ELF-1 (cell line): Measurements from ENCODE around the gene CISTR.
"Not testable (repeated sequence)": the region's sequence is repeated elsewhere in the genome, so short reads cannot be mapped to it uniquely, and the experiment has no call there.

Source experiments
- DNase-seq: peaks from one replicate; pipeline ENCODE4 v3.0.0-alpha.2; 2016; ENCODE audit warnings: low read depth, low spot score

Gene CISTR

DNA sequence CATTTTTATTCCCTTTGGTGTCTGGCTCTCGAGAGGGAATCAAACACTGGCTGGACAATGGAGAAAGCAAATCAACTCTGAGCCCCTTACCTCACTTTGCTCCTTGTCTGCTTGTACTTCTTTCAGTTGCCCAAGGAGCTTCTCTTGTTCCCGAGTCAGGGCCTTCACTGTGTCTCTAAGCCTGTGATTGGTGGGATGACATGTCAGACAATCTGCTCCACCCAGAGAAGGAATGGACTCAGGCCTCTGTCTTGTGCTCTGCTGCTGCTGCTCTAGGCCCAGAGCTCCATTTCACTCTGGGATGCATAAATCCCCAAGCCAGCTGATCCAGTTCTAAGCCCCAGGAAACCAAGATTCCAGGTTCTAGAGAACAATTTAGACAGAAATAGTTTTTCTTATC, 32.1 kb downstream of the CISTR start:
- DNase-seq: peak; percentile 41

DNA sequence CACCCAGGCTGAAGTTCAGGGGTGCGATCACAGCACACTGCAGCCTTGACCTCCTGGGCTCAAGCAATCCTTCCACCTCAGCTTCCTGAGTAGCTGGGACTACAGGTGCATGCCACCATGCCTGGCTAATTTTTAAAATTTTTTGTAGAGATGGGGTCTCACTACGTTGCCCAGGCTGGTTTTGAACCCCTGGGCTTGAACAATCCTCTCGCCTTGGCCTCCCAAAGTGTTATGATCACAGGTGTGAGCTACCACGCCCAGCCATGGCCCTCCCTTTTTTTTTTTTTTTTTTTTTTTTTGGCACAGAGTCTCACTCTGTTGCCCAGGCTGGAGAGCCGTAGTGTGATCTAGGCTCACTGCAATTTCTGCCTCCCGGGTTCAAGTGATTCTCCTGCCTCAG, 33.2 kb downstream of the CISTR start:
- not testable (repeated sequence) for DNase-seq

DNA sequence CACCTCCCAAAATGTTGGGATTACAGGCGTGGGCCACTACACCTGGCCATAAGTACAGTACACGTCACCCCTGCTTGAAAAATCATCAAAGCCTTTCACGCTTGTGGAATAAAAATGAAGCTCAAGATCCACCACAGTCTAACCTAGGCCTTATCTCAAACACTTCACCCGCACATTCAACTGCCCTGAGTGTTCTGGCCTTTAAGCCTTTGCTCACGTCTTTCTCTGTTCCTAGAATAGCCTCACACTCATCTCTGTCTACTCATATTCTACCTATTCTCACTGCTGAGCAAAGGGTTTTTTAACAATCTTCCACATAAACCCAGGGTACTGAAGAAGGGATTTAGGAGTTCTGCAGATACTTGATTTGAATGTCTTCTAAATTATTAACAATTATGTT, 34.5 kb downstream of the CISTR start:
- no peak for DNase-seq

DNA sequence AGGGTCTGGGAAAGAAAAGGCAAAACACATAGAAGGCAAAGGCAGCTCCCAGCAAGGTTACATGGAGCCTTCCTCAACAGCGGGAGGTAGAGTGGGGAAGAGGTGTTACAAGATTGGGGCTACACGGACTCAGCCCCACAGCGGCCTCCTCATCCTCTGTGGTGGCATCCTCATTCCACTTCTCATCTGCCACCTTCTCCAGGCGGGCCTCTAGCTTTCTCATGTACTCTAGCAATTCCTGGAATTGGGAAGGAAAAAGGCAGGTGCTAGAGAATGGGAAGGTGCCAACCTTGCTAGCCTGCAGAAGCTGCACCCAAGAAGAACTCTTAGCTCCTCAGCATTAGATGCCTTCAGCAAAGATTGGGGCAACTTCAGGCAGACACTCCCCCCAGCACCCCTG, 37.8 kb downstream of the CISTR start:
- no peak for DNase-seq

DNA sequence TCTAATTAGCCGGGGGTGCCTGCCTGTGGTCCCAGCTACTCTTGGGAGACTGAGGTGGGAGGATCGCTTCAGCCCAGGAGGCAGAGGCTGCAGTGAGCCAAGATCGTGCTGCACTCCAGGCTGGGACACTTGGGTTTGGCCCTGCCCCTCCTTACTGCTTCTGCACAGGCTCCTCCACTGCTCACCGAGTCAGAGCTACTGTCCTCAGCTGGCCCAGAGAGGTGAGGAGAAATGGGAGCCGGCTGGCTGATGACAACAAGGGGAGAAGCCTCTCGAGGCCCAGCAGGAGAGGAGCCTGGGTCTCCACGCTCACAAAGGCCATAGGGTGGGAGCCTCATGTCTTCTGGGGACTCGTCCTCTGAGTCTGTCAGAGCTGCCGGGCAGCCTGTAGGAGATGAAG, 38.3 kb downstream of the CISTR start:
- no peak for DNase-seq

DNA sequence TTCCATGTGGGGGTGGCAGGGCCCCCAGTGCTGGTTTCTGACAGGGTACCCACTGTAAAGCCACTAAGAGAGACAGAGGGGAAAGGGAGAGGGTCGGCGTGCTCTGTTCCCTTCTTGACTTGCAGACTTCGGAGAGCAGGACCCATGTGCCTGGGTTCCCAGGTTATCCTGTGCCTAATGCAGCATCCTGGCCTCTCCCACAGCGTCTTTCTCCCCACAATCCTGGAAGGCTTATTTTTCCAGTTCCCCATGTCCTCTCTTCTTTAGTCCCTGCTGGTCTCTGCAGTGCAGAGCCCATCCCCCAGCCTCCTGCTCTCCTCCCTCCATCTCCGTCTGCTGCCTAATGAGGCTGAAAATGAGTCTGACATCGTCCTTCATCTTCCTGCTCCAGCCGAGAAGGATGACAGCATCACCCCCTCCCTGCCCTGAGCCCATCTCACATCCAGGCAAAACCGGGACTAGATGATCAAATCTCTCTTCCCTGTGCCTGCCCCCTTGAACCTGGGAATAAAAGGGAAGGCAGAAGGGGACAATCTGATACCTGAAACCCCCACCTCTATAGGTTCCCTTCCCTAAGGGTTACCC, 39.6 kb downstream of the CISTR start:
- no peak for DNase-seq

DNA sequence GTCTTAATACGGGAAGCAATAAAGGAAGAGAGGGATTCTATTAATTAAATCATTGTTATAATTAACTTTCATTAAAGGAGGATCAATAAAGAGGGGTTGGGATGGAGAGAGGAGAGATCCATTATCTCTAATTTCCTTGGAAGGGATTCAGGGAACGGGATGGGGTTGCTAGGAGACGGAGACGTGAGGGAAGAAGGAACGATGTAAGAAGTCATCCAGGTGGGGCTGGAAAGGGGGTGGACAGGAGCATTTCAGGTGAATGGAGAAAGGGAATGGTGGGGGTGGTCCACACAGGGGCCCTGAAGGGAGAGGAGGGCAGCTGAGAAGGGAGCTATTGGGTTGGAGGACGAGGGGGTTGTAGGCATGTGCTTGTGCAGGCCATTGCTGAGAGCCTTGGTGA, 41.7 kb downstream of the CISTR start:
- DNase-seq: no peak

DNA sequence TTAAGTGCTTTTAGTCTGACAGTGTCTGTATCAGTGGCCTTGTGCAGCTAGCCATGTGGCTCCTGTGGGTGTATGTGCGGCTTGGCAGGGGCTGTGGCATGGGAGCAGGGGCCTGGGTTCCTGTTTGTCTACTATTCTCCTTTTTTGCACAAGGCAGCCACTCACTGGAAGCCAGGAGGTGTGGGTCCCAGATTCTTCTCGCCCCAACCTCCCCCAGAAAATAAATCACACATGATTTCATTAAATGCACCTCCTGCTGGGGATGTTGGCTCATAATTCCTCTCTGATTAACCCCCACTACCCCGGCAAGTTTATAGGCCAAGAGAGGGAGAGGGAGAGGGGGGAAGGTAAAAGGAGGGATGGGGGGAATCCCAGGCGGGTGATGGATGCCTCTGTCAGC, 42.1 kb downstream of the CISTR start:
- no peak for DNase-seq

DNA sequence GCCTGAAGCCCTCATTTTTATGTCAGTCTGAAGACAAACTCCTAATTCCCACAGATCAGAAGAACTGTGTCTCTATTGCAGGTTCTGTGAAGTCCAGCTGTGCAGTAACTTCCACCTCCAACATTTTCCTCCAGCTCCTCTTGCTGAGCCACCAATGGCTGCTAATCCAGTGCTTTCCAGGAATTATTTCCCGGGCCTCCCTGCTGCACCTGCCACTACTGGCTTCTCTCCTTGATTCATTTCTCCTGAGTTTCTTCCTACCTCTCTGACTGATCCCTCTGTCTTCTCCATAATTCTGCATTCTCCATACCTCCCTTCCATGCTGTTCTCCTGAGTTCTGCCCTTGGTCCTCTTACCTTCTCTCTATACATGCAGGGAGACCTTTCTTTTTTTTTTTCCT, 45.7 kb downstream of the CISTR start:
- no peak for DNase-seq

DNA sequence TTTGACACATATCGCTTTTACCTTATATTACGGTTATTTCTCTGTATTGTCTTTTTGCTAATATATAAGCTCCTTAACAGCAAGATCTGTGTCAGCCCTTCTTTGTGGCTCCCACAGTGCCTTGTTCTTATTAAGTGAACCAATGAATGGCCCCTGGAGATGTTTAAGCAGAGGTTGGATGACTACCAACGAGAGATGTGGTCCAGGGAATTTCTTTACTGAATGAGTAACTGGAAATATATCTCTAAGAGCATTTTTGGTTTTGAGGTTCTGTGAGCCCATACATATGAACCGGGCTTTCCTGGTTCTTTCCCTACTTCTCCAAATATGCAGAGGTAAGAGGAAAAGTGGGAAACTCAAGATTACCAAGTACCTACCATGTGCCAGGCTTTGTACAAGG, 48.0 kb downstream of the CISTR start:
- no peak for DNase-seq

DNA sequence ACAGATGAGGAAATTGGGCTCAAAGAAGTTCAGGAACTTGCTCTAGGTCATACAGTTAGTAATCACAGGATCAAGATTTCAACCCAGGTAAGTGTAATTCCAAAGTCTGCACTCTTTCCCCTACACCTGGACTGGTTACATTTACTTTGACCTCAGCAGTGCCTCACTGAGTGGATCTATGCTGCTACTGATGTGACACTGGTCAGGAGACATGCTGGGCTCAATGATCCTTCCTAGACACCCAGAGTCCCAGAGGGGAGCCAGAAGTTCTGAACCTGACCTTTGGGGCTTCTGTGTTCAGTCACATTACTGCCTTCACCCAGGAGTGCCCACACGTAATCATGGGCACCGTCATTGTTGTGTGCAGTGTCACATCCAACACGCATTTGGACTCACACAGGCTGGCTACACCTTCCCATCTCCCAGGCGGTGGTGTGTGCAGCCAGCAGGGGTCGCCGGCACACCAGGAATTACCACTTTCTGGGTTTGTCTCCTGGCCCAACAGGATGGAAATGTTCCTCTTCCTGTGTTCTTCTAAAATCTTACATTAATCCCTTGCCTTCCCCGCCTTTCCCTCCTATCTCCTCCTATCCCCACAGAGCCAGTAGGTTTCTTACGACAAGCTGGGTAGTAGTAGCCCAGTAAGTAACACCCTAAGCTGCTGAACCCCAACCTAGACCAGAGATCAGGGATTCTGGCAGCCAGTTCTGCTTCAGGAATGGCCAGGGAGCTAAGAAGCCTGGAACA, 50.1 kb downstream of the CISTR start:
- peak; percentile 85 for DNase-seq

DNA sequence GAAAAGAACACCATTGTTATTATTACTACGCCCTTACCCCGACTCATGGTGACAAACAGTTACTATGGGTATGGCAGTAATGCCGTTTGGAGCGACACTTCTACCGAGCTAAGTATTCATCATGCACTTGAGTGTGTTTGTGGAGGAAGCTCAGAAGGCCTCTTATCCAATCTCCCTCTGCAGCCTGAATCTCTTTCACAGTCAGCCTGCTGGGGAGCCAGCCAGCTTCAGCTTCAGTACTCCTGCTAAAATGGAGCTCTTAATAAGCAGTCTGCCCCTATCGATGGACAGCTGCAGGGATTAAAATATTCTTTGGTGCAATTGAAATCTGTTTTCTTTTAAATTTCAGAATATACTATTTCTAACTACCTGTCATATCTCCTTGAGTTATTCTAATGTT, 51.2 kb downstream of the CISTR start:
- no peak for DNase-seq

DNA sequence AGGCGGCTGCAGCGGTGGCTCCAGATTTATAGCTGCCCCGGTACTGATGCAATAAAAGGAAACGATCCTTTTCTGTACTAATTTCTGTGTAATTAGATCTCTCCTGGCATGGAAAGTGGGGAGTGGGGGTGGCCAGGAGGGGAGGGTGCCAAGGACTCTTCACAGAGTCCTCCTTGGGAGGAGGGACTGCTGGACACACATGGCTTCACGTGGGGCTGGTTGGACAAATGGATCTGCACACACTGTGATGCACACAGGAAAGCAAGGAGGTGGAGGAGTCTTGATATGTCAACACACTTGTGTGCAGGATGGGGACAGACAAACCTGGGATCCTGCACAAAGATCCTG, 52.1 kb downstream of the CISTR start:
- no peak for DNase-seq

DNA sequence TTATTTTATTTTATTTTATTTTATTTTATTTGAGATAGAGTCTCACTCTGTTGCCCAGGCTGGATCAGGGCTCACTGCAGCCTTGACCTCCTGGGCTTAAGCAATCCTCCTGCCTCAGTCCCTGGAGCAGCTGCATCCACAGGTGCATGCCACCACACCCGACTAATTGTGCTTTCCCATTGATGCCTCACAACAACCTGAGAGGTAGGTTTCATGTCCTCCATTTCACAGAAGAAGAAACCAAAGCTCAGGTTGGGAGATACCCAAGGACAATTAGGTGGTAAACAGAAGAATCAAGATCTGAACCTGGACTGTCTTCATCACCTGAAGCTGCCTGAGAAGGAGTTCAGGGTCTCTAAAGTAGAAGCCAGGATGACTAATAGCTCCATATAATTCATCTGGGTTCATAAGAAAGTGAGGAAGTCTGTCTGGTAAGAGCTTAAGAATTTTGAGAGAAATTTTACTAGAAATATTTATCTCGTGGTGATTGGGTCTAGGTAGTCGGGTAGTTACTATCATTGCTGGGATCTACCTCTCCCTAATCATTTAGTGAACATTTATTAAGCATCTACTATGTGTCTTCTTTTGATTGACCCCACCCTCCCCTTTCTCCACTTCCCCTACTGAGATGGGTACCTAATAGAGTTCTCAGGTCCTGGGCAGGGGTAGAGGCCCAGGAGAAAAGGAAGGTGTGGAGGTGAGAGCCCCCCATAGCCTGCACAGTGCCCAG, 52.7 kb downstream of the CISTR start:
- no peak for DNase-seq

DNA sequence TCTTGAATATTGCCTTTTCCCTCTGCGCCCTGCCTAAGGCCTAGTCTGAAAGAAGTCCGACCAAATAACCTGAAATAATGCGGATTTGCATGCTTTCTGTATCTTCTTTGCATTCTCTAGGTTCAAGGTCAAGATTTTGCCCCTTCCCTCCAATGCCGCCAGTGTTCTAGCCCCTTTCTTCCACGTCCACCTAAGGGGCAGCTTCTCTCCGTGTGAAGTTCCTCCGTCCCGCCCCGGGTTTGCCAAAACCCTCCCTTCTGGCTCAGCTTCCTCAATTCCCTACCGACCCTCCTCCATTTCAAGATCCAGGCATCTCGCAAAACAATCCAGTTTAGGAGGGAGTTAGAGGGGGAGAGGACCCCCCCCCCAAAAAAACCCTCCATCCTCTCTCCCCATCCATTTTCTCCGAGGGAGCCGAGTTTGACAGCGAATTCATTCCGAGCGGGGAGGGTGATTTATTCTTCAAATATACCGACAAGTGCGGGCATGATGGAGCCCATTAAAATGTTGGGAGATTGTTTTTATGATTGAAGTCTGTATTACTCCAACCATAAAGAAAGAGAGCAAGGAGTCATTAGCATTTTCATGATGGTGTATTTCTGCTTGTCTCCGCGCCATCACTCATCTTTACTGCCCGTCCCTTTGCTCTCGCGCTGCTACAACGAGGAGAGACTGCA, 55.0 kb downstream of the CISTR start:
- DNase-seq: no peak
